Activated CD4-positive, alpha-beta T cell treated with anti-CD3 and anti-CD28 coated beads, Interleukin-2, Interleukin-4, amounts not matched to agents 100 ng/mL and 50 ng/mL, durations not matched to agents 16 hours and 8 hours (primary cell): ENCODE measurements around the gene HECA.
"Not testable (repeated sequence)": the region's sequence is repeated elsewhere in the genome, so short reads cannot be mapped to it uniquely, and the experiment has no call there.

ENCODE experiments used
- DNase-seq: peaks from one replicate; pipeline ENCODE4 v3.0.0-alpha.2; 2020; ENCODE audit warnings: low spot score

HECA gene

GRCh38 chr6:139210766-139211165 is 75.9 kb downstream of the HECA start:
- not testable (repeated sequence) for DNase-seq

DNA sequence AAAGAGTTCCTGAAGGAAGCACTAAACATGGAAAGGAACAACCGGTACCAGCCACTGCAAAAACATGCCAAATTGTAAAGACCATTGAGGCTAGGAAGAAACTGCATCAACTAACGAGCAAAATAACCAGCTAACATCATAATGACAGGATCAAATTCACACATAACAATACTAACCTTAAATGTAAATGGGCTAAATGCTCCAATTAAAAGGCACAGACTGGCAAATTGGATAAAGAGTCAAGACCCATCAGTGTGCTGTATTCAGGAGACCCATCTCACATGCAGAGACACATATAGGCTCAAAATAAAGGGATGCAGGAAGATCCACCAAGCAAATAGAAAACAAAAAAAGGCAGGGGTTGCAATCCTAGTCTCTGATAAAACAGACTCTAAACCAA is 77.6 kb downstream of the HECA start:
- DNase-seq: not testable (repeated sequence)

DNA sequence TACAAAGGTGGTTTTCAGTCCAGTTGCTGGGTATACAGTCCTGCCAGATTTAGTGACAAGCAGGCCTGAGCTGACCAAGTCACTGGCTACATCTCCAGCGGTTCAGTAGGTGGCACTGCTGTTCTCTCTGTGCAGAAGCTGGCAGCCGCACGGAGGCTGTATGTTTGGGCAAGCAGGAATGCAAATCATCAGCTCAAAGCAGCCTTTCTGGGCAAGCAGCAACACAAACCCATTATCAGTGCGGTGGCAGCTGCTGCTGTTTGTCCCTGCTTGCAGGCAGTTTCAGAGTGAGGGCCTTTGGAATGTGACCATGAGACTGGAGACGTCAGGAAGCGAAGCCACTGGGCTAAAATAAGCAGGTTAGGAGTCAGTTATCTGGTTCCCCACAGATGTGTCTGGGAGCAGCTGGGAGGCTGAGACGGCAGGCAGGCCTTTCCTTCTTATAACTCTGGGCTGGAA is 84.4 kb downstream of the HECA start:
- peak; percentile 78 for DNase-seq

- no peak for DNase-seq
Observed at GRCh38 chr6:139219746-139220145, 84.9 kb downstream of the HECA start.

DNA sequence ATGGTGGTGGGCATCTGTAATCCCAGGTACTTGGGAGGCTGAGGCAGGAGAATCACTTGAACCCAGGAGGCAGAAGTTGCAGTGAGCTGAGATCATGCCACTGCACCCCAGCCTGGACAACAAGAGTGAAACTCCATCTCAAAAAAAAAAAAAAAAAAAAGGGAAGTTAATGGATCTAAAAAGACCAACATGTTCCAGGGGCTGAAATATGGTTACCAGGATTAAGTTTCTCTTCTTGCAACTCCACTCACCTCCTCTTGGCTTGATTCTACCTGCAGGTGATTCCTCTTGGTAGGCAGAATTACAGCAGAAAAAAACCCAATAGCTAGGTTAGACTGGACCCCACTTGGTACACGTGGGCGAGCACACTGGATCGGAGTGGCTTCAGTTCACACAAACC is 93.5 kb downstream of the HECA start:
- DNase-seq: not testable (repeated sequence)
